ENCODE data around the gene CLK4.

DNA sequence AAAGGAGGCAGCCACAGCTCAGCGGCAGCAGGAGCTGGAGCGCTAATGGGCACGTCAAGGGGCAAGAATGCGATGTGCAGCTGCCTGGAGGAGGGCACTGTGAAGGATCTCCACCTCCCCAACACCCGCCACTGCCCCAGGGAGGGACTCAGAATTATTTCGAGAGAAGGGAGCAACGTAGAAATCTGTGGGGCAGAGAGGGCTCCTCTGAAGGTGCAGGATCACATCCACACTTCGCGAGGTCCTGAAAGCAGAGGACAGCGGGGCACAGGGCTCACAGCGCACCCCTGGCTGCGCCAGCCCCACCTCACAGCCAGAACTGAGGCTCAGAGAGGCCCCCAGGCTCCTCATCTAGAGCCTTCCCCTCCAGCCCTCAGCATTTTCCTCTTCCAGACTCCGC, 44.6 kb downstream of the CLK4 start:
- no peak for TF ChIP-seq POLR2A (IDR thresholded peaks at IDR 0.05; ENCODE audit: control extremely low read depth in 1 of 2, low read depth in 2 of 2, low read length in 2 of 2)
- no peak for TF ChIP-seq CTBP2 (IDR thresholded peaks at IDR 0.05; ENCODE audit: borderline replicate concordance, insufficient read depth, insufficient read length, low read length)
- TF ChIP-seq BRCA1 (IDR thresholded peaks at IDR 0.05; ENCODE audit: low read depth, low read length): no peak
- TF ChIP-seq POLR2AphosphoS5 (IDR thresholded peaks at IDR 0.05; ENCODE audit: low read depth, low read length): no peak
- TF ChIP-seq SRF (IDR thresholded peaks at IDR 0.05; ENCODE audit: low read depth, low read length): no peak
- no peak for TF ChIP-seq EP300 (IDR thresholded peaks at IDR 0.05; ENCODE audit: borderline replicate concordance in 1 of 2, low read depth in 2 of 2, low read length in 2 of 2)
- no peak for TF ChIP-seq PHF8 (conservative IDR thresholded peaks at IDR 0.05; ENCODE audit: low read depth, low read length)
- no peak for TF ChIP-seq HDAC2 (IDR thresholded peaks at IDR 0.05; ENCODE audit: borderline replicate concordance in 1 of 2, low read depth in 2 of 2, low read length in 2 of 2)
- TF ChIP-seq, protein P1, sequence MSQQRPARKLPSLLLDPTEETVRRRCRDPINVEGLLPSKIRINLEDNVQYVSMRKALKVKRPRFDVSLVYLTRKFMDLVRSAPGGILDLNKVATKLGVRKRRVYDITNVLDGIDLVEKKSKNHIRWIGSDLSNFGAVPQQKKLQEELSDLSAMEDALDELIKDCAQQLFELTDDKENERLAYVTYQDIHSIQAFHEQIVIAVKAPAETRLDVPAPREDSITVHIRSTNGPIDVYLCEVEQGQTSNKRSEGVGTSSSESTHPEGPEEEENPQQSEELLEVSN (IDR thresholded peaks at IDR 0.05): no peak

Measured in H1 (cell line).